HG03342 (cell line): Measurements from ENCODE around the gene RABEPK.
"Not testable (repeated sequence)": the region's sequence is repeated elsewhere in the genome, so short reads cannot be mapped to it uniquely, and the experiment has no call there.

ENCODE experiments used
- ATAC-seq: cut with Tn5 transposase; IDR thresholded peaks from one replicate; pipeline ENCODE4 v1.9.1; 2021; ENCODE audit warnings: mild to moderate bottlenecking, moderate library complexity; ENCODE audit not compliant: unreplicated experiment

Gene RABEPK

DNA sequence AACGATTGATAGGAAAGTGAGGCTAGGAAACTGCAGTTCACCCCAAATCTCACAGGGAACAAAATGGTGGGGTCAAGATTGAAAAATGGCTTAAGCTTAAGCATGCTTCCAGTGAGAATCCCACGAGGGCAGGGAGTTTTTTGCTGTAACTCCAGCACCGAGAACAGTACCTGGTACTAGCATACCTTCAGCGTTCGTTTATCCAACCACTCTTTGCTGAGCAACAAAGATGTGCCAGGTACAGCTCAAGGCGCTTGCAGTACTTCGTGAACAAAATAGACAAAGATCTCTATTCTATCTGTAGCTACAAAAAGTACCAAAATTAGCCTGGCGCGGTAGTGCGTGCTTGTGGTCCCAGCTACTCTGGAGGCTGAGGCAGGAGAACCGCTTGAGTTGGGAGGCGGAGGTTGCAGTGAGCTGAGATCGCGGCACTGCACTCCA is 10.0 kb upstream of the RABEPK start:
- no peak for ATAC-seq

DNA sequence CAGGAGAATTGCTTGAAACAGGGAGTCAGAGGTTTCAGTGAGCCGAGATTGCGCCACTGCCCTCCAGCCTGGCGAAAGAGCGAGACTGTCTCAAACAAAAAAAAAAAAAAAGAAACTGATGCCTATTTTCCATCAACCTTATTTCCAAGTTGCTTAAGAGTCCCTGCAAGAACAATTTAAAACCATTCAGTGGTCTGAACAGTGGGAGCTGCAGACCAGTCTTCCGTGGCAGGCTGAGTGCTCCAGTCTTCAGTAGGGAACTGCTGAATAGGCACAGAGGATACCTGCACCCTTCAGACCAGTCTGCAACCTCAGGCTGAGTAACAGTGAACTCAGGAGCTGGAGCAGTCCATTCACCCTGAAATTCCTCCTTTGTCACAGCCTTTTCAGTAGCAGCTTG is 5.9 kb upstream of the RABEPK start:
- not testable (repeated sequence) for ATAC-seq

DNA sequence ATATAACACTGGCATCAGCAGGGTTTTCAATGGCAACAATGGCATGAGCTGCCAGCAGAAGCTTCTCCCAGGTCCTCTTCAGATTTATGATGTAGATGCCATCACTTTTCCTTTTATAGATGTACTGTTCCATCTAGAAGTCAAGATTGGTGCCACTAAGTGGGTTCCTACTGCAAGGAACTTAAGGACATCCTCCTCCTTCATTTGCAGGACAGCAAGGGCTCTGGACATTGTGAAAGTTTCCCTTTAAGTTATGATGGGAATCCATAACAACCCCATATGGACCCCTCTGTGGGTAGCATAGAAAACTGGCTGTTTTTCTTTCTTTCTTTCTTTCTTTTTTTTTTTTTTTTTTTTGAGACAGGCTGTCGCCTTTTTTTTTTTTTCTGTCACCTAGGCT is 4.8 kb upstream of the RABEPK start:
- ATAC-seq: not testable (repeated sequence)

DNA sequence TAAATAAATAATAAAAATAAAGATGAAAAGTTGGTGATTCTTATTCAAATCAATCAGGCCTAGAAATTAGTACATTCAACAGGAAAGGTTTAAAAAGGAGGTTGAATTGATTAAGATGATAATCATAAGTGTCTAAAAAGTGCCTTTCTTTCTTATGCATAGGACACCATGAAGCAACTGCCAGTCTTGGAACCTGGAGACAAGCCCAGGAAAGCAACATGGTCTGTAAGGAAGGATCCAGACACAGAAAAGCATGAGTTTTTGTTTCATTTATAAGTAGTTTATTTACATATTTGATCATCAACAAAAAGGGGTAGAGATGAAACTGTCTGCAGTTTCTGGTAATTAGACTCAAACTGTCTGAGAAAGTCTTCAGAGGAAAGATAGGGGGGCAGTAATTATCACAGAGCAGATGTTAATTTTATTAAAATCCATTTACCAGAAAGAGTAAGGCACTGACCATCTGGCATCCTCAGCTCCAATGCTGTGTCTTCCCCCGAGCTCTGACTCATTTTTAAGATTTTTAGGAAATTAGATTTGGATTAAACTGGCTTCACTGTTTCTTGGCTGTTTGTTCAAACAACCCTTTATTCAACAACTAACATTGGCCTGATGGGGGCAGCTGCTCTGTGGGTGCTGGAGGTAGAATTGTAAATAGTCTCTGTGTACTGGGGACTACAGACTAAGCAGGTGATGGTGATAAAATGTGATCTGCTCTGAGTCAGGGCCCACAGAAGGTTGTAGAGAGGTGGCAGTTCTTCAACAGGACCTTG is 2.7 kb downstream of the RABEPK start:
- no peak for ATAC-seq

DNA sequence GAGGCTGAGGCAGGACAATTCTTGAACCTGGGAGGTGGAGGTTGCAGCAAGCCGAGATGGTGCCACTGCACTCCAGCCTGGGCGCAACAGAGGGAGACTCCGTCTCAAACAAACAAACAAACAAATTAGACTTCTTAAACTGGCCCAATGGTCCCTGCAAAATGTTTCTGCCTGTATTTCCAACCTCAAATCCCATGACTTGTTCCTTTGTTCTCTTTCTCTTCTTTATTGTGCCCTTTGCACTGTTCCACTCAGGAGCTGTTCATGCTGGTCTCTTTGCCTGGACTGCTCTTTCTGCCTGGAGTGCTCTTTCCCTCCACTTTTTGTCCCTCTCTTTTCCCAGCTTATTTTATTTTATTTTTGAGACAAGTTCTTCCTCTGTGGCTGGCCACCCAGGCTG is 4.1 kb downstream of the RABEPK start:
- ATAC-seq: no peak

DNA sequence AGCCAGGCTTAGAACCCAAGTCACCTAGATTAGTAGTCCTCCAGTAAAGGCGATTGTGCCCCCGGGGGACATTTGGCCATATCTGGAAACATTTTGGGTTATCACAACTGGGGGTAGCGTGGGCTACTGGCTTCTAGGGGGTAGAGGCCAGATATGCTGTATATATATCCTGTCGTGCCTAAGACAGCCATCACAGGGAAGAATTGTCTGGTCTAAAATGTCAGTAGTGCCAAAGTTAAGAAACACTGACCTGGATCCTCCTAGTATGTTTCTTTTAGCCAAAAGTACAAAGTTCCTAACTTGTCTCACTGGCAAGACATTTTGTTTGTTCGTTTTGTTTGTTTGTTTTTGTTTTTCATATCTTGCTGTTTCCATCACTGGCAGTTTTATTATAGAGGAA is 13.8 kb downstream of the RABEPK start:
- no peak for ATAC-seq

DNA sequence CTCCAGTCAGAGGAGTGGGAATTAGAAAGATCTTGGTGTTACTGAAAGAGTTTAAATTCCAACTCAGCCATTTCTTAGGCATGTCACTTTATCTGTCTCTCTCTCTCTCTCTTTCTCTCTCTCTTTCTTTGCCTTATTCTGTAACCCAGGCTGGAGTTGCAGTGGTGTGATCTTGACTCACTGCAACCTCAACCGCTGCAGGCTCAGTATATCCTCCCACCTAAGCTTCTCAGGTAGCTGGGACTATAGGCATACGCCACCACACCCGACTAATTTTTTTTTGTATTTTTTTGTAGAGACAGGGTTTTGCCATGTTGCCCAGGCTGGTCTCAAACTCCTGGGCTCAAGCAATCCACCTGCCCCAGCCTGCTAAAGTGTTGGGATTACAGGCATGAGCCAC is 18.3 kb downstream of the RABEPK start:
- ATAC-seq: no peak

DNA sequence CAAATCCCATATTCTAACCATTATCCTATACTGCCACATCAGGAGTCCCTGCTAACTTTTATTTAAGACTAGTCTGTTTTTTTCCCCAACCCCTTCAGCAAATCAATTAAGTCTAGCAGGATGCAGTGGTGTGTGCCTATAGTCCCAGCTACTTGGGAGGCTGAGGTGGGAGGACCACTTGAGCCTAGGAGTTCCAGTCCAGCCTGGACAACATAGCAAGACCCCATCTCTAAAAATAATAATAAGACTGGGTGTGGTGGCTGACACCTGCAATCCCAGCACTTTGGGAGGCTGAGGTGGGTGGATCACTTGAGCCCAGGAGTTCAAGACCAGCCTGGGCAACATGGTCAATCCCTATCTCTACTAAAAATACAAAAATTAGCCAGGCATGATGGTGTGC is 24.5 kb downstream of the RABEPK start:
- not testable (repeated sequence) for ATAC-seq

DNA sequence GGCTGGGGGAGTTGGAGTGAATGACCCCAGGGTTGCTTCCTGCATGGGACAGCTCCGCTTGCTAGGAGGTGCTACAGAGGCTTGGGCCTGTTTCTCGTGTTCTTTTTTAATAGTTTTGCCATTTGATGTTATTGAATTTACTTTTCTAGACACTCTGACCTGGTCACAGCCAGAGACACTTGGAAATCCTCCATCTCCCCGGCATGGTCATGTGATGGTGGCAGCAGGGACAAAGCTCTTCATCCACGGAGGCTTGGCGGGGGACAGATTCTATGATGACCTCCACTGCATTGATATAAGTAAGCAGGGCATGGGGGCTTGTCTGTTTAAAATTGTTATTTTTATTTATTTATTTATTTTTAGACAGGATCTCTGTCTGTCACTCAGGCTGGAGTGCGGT is 27.4 kb downstream of the RABEPK start:
- no peak for ATAC-seq

DNA sequence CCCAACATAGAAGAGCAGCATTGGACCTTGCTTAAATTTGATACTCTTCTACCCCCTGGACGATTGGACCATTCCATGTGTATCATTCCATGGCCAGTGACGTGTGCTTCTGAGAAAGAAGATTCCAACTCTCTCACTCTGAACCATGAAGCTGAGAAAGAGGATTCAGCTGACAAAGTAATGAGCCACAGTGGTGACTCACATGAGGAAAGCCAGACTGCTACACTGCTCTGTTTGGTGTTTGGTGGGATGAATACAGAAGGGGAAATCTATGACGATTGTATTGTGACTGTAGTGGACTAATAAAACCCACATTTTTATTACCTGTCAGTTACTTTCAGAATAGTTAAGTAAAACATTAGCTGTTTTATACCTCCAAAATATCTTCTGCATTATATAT is 33.3 kb downstream of the RABEPK start:
- no peak for ATAC-seq

DNA sequence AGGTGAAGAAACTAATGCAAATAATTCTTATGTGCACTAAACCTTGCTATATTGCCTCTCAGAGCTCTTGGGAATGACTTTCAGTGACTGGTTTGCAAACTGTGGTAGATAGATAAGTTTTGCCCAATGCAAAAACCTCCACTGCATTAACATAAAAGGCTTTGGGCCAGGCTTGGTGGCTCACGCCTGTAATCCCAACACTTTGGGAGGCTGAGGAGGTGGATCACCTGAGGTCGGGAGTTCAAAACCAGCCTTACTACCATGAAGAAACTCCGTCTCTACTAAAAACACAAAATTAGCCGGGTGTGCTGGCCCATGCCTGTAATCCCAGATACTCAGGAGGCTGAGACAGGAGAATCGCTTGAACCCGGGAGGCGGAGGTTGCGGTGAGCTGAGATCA is 33.8 kb downstream of the RABEPK start:
- ATAC-seq: not testable (repeated sequence)

DNA sequence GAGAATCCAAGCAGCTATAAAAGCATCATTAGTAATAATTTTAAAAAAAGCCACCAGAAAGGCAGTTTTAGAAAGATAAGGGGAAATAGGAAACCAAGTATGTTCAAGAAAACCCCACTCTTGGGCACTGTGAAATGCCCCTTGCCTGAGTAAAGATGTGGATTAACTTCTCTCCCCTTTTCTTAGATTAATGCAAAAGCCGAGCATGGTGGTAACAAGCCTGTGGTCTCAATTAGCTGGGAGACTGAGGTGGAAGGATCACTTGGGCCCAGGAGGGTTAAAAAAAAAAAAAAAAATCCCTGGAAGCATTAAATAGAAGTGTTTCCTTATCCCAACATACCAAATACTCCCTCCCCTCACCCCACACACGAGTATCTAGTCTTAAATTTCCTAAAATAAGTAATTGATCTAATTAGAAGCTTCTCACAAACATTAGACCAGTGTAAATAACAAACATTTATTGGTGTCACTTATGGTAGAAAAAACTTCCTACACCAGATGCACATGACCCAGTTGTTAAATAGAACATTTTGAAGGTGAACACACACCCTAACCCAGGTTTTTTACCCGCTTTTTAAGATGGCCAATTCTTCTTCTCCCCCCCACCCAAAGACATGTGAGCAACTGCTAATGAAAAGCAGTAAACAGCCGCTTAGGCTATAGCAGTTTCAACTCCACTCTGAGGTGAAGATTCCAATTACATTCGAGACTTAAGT is 35.6 kb downstream of the RABEPK start:
- no peak for ATAC-seq

DNA sequence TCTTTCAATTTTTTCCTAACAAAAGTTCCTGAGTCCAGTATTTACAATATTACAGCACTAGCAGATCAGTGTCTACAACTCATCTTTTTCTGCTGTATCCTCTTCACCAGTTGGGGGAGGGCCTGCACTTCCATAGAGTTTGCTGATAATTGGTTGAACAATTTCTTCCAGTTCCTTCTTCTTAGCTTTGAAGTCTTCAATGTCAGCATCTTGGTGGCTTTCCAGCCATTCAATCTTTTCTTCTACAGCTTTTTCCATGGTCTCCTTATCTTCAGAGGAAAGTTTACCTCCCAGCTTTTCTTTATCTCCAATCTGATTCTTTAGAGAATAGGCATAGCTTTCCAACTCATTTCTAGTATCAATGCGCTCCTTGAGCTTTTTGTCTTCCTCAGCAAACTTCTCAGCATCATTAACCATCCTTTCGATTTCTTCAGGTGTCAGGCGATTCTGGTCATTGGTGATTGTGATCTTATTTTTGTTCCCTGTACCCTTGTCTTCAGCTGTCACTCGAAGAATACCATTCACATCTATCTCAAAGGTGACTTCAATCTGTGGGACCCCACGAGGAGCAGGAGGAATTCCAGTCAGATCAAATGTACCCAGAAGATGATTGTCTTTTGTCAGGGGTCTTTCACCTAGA is 36.3 kb downstream of the RABEPK start:
- ATAC-seq: not testable (repeated sequence)

DNA sequence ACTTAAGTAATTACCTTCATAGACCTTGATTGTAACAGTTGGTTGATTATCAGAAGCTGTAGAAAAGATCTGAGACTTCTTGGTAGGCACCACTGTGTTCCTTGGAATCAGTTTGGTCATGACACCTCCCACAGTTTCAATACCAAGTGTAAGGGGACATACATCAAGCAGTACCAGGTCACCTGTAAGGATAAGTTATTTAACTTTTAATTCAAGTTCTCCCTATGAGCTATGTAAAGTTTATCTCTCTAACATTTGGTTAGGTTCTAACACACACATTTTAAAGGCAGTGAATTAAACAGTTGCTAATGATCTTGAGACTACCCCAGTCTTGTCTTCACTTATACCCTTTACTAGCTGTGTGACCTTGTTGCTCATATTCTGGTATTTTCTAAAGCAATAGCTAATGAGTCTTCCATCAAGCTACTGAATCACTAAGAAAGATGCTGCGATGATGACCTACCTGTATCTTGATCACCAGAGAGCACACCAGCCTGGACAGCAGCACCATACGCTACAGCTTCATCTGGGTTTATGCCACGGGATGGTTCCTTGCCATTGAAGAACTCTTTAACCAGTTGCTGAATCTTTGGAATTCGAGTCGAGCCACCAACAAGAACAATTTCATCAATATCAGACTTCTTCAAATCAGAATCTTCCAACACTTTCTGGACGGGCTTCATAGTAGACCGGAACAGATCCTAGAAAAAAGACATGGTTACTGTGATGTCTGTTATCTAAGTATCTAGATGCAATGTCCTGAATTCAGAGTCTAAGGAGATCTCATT is 38.0 kb downstream of the RABEPK start:
- no peak for ATAC-seq

DNA sequence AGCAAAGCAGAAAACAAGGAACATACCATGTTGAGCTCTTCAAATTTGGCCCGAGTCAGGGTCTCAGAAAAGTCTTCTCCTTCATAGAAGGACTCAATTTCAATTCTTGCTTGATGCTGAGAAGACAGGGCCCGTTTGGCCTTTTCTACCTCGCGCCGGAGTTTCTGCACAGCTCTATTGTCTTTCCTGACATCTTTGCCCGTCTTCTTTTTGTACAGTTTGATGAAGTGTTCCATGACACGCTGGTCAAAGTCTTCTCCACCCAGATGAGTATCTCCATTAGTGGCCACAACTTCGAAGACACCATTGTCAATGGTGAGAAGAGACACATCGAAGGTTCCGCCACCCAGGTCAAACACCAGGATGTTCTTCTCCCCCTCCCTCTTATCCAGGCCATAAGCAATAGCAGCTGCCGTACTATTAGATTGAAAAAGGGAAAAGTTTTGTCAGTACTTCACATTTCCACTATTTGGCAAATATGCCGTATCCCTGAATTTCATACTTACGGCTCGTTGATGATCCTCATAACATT is 38.6 kb downstream of the RABEPK start:
- ATAC-seq: no peak

DNA sequence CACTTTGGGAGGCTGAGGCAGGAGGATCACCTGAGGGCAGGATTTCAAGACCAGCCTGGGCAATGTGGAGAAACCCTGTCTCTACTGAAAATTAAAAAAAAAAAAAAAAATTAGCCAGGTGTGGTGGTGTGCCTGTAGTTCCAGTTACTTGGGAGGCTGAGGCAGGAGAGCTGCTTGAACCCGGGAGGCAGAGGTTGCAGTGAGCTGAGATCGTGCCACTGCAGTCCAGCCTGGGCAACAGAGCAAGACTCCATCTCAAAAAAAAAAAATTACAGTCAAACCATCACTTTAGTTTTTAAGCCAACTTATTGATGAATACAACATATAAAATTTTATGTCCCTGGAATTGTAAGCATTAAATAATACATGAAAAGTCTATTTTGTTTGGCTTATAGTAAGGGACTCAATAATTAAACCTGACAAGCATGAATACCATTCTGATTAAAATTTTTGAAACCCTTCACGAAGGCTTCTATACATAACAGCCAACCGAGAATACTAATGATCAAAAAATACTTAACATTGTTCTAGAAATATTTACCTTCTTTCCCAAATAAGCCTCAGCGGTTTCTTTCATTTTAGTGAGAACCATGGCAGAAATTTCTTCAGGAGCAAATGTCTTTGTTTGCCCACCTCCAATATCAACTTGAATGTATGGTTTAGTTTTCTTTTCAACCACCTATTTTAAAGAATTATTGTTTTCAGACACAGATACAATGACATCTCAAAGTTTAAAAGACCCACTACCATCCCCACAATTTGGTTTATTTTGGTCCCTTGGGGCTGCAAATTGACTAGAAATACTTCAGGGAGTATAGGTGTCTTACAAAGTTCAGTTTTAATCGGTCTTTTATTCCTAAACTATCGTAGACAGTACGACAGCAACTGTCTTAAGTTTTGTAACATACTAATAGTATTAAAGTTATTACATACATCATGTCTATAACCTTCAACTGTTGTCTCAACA is 39.6 kb downstream of the RABEPK start:
- ATAC-seq: no peak

DNA sequence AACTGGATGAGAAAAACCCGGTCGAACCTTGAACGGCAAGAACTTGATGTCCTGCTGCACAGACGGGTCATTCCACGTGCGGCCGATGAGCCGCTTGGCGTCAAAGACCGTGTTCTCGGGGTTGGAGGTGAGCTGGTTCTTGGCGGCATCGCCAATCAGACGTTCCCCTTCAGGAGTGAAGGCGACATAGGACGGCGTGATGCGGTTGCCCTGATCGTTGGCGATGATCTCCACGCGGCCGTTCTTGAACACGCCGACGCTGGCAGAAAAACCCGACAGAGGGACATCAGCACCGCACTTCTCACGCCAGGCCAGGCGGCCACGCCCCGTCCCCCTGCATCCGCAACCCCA is 40.3 kb downstream of the RABEPK start:
- ATAC-seq: no peak

DNA sequence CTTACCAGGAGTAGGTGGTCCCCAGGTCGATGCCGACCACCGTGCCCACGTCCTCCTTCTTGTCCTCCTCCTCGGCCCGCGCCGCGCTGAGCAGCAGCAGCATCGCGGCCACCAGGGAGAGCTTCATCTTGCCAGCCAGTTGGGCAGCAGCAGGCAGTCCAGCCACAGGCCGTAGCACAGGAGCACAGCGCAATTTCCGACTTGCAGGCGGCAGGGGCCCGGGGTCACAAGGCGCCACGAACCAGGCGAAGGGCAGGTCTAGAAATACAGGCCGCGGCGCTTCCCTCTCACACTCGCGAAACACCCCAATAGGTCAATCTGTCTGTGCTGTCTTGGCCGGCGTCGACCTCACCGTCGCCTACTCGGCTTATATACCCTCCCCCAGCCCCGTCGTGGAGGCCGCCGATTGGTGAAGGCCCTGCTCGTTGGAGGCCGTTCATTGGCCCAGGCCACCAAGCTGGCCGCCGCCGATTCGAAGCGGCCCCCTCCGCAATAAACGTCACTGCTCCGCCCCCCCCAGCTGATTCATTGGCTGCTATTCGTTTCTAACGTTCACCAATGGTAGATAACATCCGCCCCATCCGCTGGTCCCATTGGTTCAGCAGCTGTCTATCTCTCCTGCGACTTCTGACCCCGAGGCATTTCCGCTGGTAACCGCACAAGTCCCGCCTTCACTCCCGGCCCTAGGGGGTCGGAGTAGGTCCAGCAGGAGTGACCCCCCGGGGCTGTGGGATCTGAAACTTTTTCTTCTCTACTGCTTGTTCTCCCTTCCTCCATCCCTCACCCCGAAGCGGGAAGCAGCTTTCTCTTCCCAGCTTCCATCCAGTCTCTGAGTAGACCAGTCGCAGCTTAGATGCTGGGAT is 40.9 kb downstream of the RABEPK start, which contains the start of gene HSPA5:
Gene HSPA5, minus strand, starts transcription at position 344 of the 863 bp plus-strand sequence. Its CDS starts 217 bp downstream, at position 127.
- peak; percentile 91 for ATAC-seq
